ENCODE measurements around the gene SDK1. TPM values are rescaled to one million over a fixed set of nuclear protein-coding genes. Genes with fewer than 3 reads are reported as not detected.

SDK1 gene
- total and polyA plus RNA-seq, 2 of the 8 experiments (the other 6 are each of a cell fraction or from before 2014, with no cell fraction given), result 3.3 to 7.2 TPM

DNA sequence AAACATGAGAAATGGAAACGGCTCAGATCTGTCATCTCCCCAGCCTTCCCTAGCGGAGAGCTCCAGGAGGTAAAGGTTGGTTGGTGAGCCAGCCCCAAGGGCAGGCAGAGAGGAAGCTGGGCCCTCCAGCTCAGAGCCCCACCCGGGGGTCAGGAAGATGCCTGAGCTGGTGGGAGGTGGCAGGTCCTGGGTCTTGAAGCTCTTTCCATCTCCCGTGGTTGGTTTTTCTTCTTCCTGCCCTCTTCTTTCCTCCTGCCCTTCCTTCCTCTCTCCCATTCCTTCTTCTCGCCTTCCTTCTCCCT, 996.8 kb downstream of the SDK1 start (continued):
- TF ChIP-seq, protein P1, sequence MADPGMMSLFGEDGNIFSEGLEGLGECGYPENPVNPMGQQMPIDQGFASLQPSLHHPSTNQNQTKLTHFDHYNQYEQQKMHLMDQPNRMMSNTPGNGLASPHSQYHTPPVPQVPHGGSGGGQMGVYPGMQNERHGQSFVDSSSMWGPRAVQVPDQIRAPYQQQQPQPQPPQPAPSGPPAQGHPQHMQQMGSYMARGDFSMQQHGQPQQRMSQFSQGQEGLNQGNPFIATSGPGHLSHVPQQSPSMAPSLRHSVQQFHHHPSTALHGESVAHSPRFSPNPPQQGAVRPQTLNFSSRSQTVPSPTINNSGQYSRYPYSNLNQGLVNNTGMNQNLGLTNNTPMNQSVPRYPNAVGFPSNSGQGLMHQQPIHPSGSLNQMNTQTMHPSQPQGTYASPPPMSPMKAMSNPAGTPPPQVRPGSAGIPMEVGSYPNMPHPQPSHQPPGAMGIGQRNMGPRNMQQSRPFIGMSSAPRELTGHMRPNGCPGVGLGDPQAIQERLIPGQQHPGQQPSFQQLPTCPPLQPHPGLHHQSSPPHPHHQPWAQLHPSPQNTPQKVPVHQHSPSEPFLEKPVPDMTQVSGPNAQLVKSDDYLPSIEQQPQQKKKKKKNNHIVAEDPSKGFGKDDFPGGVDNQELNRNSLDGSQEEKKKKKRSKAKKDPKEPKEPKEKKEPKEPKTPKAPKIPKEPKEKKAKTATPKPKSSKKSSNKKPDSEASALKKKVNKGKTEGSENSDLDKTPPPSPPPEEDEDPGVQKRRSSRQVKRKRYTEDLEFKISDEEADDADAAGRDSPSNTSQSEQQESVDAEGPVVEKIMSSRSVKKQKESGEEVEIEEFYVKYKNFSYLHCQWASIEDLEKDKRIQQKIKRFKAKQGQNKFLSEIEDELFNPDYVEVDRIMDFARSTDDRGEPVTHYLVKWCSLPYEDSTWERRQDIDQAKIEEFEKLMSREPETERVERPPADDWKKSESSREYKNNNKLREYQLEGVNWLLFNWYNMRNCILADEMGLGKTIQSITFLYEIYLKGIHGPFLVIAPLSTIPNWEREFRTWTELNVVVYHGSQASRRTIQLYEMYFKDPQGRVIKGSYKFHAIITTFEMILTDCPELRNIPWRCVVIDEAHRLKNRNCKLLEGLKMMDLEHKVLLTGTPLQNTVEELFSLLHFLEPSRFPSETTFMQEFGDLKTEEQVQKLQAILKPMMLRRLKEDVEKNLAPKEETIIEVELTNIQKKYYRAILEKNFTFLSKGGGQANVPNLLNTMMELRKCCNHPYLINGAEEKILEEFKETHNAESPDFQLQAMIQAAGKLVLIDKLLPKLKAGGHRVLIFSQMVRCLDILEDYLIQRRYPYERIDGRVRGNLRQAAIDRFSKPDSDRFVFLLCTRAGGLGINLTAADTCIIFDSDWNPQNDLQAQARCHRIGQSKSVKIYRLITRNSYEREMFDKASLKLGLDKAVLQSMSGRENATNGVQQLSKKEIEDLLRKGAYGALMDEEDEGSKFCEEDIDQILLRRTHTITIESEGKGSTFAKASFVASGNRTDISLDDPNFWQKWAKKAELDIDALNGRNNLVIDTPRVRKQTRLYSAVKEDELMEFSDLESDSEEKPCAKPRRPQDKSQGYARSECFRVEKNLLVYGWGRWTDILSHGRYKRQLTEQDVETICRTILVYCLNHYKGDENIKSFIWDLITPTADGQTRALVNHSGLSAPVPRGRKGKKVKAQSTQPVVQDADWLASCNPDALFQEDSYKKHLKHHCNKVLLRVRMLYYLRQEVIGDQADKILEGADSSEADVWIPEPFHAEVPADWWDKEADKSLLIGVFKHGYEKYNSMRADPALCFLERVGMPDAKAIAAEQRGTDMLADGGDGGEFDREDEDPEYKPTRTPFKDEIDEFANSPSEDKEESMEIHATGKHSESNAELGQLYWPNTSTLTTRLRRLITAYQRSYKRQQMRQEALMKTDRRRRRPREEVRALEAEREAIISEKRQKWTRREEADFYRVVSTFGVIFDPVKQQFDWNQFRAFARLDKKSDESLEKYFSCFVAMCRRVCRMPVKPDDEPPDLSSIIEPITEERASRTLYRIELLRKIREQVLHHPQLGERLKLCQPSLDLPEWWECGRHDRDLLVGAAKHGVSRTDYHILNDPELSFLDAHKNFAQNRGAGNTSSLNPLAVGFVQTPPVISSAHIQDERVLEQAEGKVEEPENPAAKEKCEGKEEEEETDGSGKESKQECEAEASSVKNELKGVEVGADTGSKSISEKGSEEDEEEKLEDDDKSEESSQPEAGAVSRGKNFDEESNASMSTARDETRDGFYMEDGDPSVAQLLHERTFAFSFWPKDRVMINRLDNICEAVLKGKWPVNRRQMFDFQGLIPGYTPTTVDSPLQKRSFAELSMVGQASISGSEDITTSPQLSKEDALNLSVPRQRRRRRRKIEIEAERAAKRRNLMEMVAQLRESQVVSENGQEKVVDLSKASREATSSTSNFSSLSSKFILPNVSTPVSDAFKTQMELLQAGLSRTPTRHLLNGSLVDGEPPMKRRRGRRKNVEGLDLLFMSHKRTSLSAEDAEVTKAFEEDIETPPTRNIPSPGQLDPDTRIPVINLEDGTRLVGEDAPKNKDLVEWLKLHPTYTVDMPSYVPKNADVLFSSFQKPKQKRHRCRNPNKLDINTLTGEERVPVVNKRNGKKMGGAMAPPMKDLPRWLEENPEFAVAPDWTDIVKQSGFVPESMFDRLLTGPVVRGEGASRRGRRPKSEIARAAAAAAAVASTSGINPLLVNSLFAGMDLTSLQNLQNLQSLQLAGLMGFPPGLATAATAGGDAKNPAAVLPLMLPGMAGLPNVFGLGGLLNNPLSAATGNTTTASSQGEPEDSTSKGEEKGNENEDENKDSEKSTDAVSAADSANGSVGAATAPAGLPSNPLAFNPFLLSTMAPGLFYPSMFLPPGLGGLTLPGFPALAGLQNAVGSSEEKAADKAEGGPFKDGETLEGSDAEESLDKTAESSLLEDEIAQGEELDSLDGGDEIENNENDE (IDR thresholded peaks at IDR 0.05; ENCODE audit: insufficient replicate concordance, low read length), result no peak
- no peak for TF ChIP-seq TEAD4 (IDR thresholded peaks at IDR 0.05; ENCODE audit: low read depth, low read length)
